ENCODE results near the gene SLC36A4. TPM values are rescaled to one million over a fixed set of nuclear protein-coding genes. Genes with fewer than 3 reads are reported as not detected.
A peak's percentile ranks its signal among the peaks of the same experiment; 100 is the strongest.
"Not testable (repeated sequence)": the region's sequence is repeated elsewhere in the genome, so short reads cannot be mapped to it uniquely, and the experiment has no call there.

The SLC36A4 gene
- polyA plus RNA-seq (ENCODE audit: low read depth in 6 of 6), result 10 to 100 TPM; 23.6 to 35.4 (median 34.0) TPM

GRCh38 chr11:93197380-93198214 lies at the start of gene SLC36A4:
Gene SLC36A4 (minus strand): TSS chr11:93197991. CDS start chr11:93197832, 159 bp downstream.
- peaks cover 0 to 16% (median 10%) of the 10 kb centered on the region in 3 donors for H3K27me3 Mint-ChIP-seq
- H3K36me3 Mint-ChIP-seq, result no peaks in the 10 kb centered on the region
- DNase-seq (peak; percentile 88), ATAC-seq (ENCODE audit: low read depth in 2 of 2) (peak; percentile 84)
- H3K27ac Mint-ChIP-seq, result peak within 1 kb of the TSS; percentile 79 to 99 (median 98)
- H3K4me1 Mint-ChIP-seq, result peaks cover 8 to 16% (median 10%) of the 10 kb centered on the region in 3 donors
- H3K4me3 Mint-ChIP-seq, result peak within 1 kb of the TSS; percentile 86 to 99 (median 94)
- H3K9me3 Mint-ChIP-seq, result no peaks in the 10 kb centered on the region

- H3K4me1 Mint-ChIP-seq; DNase-seq; H3K36me3 Mint-ChIP-seq; H3K27ac Mint-ChIP-seq; ATAC-seq (ENCODE audit: low read depth in 2 of 2); H3K4me3 Mint-ChIP-seq: not testable (repeated sequence)
- peaks cover 0 to 17% (median 2%) of the 10 kb centered on the region in 7 donors for H3K9me3 Mint-ChIP-seq
- peaks cover 11 to 29% (median 20%) of the 10 kb centered on the region in 3 donors for H3K27me3 Mint-ChIP-seq
Observed at GRCh38 chr11:93246790-93247189, 49.0 kb upstream of the SLC36A4 start.

GRCh38 chr11:93244018-93244417 lies 46.2 kb upstream of the SLC36A4 start:
- DNase-seq, result no peak
- H3K9me3 Mint-ChIP-seq, result peaks cover 0 to 17% (median 2%) of the 10 kb centered on the region in 7 donors
- H3K4me3 Mint-ChIP-seq, result no peak overlapping the region
- ATAC-seq (ENCODE audit: low read depth in 2 of 2), result no peak
- H3K27me3 Mint-ChIP-seq, result peaks cover 15 to 29% (median 16%) of the 10 kb centered on the region in 3 donors
- no peaks in the 10 kb centered on the region for H3K4me1 Mint-ChIP-seq
- H3K27ac Mint-ChIP-seq, result no peak overlapping the region
- no peaks in the 10 kb centered on the region for H3K36me3 Mint-ChIP-seq

GRCh38 chr11:93239966-93240365 lies 42.2 kb upstream of the SLC36A4 start:
- Mint-ChIP-seq H3K36me3 (no peaks in the 10 kb centered on the region), H3K27me3 (peaks cover 26 to 52% (median 33%) of the 10 kb centered on the region in 3 donors), H3K27ac (no peak overlapping the region), H3K9me3 (no peaks in the 10 kb centered on the region), H3K4me1 (no peaks in the 10 kb centered on the region), H3K4me3 (no peak overlapping the region)
- DNase-seq, result no peak
- no peak for ATAC-seq (ENCODE audit: low read depth in 2 of 2)

- Mint-ChIP-seq H3K4me1 (no peaks in the 10 kb centered on the region), H3K27ac (no peak overlapping the region), H3K36me3 (no peaks in the 10 kb centered on the region), H3K27me3 (peaks cover 24 to 43% (median 31%) of the 10 kb centered on the region in 3 donors), H3K4me3 (no peak overlapping the region), H3K9me3 (no peaks in the 10 kb centered on the region)
- ATAC-seq (ENCODE audit: low read depth in 2 of 2) (no peak), DNase-seq (no peak)
Observed at GRCh38 chr11:93238956-93239355, 41.2 kb upstream of the SLC36A4 start.

GRCh38 chr11:93236741-93237675 lies 39.2 kb upstream of the SLC36A4 start:
- Mint-ChIP-seq H3K4me3 (no peak overlapping the region), H3K4me1 (no peaks in the 10 kb centered on the region), H3K27me3 (peaks cover 30 to 57% (median 49%) of the 10 kb centered on the region in 3 donors), H3K27ac (peak overlapping the region in 1 of 6 donors; percentile 27), H3K9me3 (no peaks in the 10 kb centered on the region), H3K36me3 (no peaks in the 10 kb centered on the region)
- no peak for ATAC-seq (ENCODE audit: low read depth in 2 of 2)
- DNase-seq, result no peak

GRCh38 chr11:93234602-93235207 lies 36.9 kb upstream of the SLC36A4 start:
- no peak overlapping the region for H3K4me3 Mint-ChIP-seq
- H3K36me3 Mint-ChIP-seq, result no peaks in the 10 kb centered on the region
- DNase-seq, result peak; percentile 36
- H3K4me1 Mint-ChIP-seq, result no peaks in the 10 kb centered on the region
- H3K9me3 Mint-ChIP-seq, result no peaks in the 10 kb centered on the region
- ATAC-seq (ENCODE audit: low read depth in 2 of 2), result peak; percentile 78 to 90
- peaks cover 36 to 49% (median 44%) of the 10 kb centered on the region in 3 donors for H3K27me3 Mint-ChIP-seq
- no peak overlapping the region for H3K27ac Mint-ChIP-seq

GRCh38 chr11:93229876-93230275 lies 32.1 kb upstream of the SLC36A4 start:
- H3K27ac Mint-ChIP-seq, result no peak overlapping the region
- no peaks in the 10 kb centered on the region for H3K9me3 Mint-ChIP-seq

GRCh38 chr11:93225662-93226061 lies 27.9 kb upstream of the SLC36A4 start:
- H3K4me1 Mint-ChIP-seq, result no peaks in the 10 kb centered on the region
- no peaks in the 10 kb centered on the region for H3K9me3 Mint-ChIP-seq
- no peak overlapping the region for H3K4me3 Mint-ChIP-seq
- ATAC-seq (ENCODE audit: low read depth in 2 of 2) (no peak), DNase-seq (peak; percentile 7)
- no peak overlapping the region for H3K27ac Mint-ChIP-seq
- H3K27me3 Mint-ChIP-seq, result peaks cover 3 to 8% (median 6%) of the 10 kb centered on the region in 3 donors
- H3K36me3 Mint-ChIP-seq, result no peaks in the 10 kb centered on the region

More at GRCh38 chr11:93229876-93230275, 32.1 kb upstream of the SLC36A4 start:
- Mint-ChIP-seq H3K36me3 (no peaks in the 10 kb centered on the region), H3K4me3 (no peak overlapping the region), H3K27me3 (peaks cover 13 to 22% (median 21%) of the 10 kb centered on the region in 3 donors), H3K4me1 (no peaks in the 10 kb centered on the region)
- DNase-seq (no peak), ATAC-seq (ENCODE audit: low read depth in 2 of 2) (no peak)

GRCh38 chr11:93221539-93221938 lies 23.7 kb upstream of the SLC36A4 start:
- Mint-ChIP-seq H3K4me3 (peak overlapping the region in 1 of 8 donors; percentile 32), H3K36me3 (no peaks in the 10 kb centered on the region), H3K27me3 (peaks cover 9 to 17% (median 11%) of the 10 kb centered on the region in 3 donors), H3K4me1 (no peaks in the 10 kb centered on the region), H3K27ac (no peak overlapping the region), H3K9me3 (no peaks in the 10 kb centered on the region)
- no peak for DNase-seq
- no peak for ATAC-seq (ENCODE audit: low read depth in 2 of 2)

- Mint-ChIP-seq H3K27ac (no peak overlapping the region), H3K4me3 (no peak overlapping the region), H3K4me1 (no peaks in the 10 kb centered on the region), H3K9me3 (no peaks in the 10 kb centered on the region), H3K36me3 (no peaks in the 10 kb centered on the region), H3K27me3 (peaks cover 9 to 17% (median 11%) of the 10 kb centered on the region in 3 donors)
- ATAC-seq (ENCODE audit: low read depth in 2 of 2), result no peak
- no peak for DNase-seq
Observed at GRCh38 chr11:93220078-93220477, 22.3 kb upstream of the SLC36A4 start.

- Mint-ChIP-seq H3K4me1 (no peaks in the 10 kb centered on the region), H3K27ac (no peak overlapping the region), H3K4me3 (no peak overlapping the region), H3K27me3 (peaks cover 11 to 17% (median 11%) of the 10 kb centered on the region in 3 donors), H3K36me3 (no peaks in the 10 kb centered on the region), H3K9me3 (no peaks in the 10 kb centered on the region)
- ATAC-seq (ENCODE audit: low read depth in 2 of 2) (no peak), DNase-seq (no peak)
Observed at GRCh38 chr11:93219440-93219839, 21.6 kb upstream of the SLC36A4 start.

- Mint-ChIP-seq H3K4me3 (no peak overlapping the region), H3K36me3 (no peaks in the 10 kb centered on the region), H3K27ac (no peak overlapping the region), H3K9me3 (no peaks in the 10 kb centered on the region), H3K27me3 (peaks cover 5 to 13% (median 11%) of the 10 kb centered on the region in 3 donors), H3K4me1 (no peaks in the 10 kb centered on the region)
- no peak for DNase-seq
- ATAC-seq (ENCODE audit: low read depth in 2 of 2), result no peak
Observed at GRCh38 chr11:93216511-93217101, 18.8 kb upstream of the SLC36A4 start.
